GM23338 (cell line): ENCODE measurements around the gene MORN2. TPM values are rescaled to one million over a fixed set of nuclear protein-coding genes. Genes with fewer than 3 reads are reported as not detected.

Experiments
- ATAC-seq: fragments of 200-7000 bp; cut with Tn5 transposase; 3 replicates; pipeline ENCODE4 v1.9.1; 2020
- DNase-seq: peaks from one replicate; pipeline ENCODE4 v3.0.0-alpha.2; 2015; ENCODE audit warnings: low spot score
- H2AFZ ChIP-seq: fragments of 200-600 bp; sonication (generic); 2 replicates; pipeline ENCODE4 v1.8.0; 2016; ENCODE audit warnings: antibody characterized with exemption, mild to moderate bottlenecking, moderate library complexity
- H3F3A ChIP-seq: fragments of 200-600 bp; sonication (generic); replicated peaks from 2 replicates; pipeline ENCODE4 v1.8.0; 2017; ENCODE audit warnings: antibody characterized with exemption, mixed run types, low read depth
- H3K27ac ChIP-seq: fragments of 200-600 bp; sonication (generic); 2 replicates; pipeline ENCODE4 v1.6.1; 2016; ENCODE audit warnings: low read depth
- H3K27me3 ChIP-seq: fragments of 200-600 bp; sonication (generic); 2 replicates; pipeline ENCODE4 v1.8.0; 2016; ENCODE audit warnings: mild to moderate bottlenecking, mixed run types, moderate library complexity; ENCODE audit not compliant: insufficient read depth
- H3K36me3 ChIP-seq: fragments of 200-600 bp; sonication (generic); 2 replicates; pipeline ENCODE4 v1.8.0; 2016; ENCODE audit warnings: mild to moderate bottlenecking; ENCODE audit not compliant: insufficient read depth
- H3K4me1 ChIP-seq: fragments of 200-600 bp; sonication (generic); 2 replicates; pipeline ENCODE4 v1.8.0; 2016; ENCODE audit warnings: mild to moderate bottlenecking, moderate library complexity; ENCODE audit not compliant: insufficient read depth
- H3K4me2 ChIP-seq: fragments of 200-600 bp; sonication (generic); 2 replicates; pipeline ENCODE4 v1.7.1; 2017; ENCODE audit warnings: mixed run types
- H3K4me3 ChIP-seq: fragments of 200-600 bp; sonication (generic); 2 replicates; pipeline ENCODE4 v1.6.1; 2016; ENCODE audit warnings: mixed run types
- H3K79me2 ChIP-seq: fragments of 200-600 bp; sonication (generic); replicated peaks from 2 replicates; pipeline ENCODE4 v1.8.0; 2017; ENCODE audit warnings: mild to moderate bottlenecking; ENCODE audit not compliant: insufficient read depth
- H3K9me2 ChIP-seq: fragments of 200-600 bp; sonication (generic); 2 replicates; pipeline ENCODE4 v1.8.0; 2017; ENCODE audit not compliant: insufficient read depth
- H4K20me1 ChIP-seq: fragments of 200-600 bp; sonication (generic); replicated peaks from 2 replicates; pipeline ENCODE4 v1.8.0; 2017; ENCODE audit warnings: mild to moderate bottlenecking; ENCODE audit not compliant: insufficient read depth
- H3K27ac Mint-ChIP-seq: 2 replicates; pipeline ENCODE4 v1.8.0; 2020; ENCODE audit warnings: inconsistent platforms, mild to moderate bottlenecking, moderate library complexity, mixed read lengths
- H3K27me3 Mint-ChIP-seq: 3 replicates; pipeline ENCODE4 v1.8.0; 2022; ENCODE audit warnings: low read depth, mild to moderate bottlenecking, moderate library complexity, mixed read lengths, inconsistent platforms; ENCODE audit not compliant: insufficient read depth, poor library complexity
- H3K36me3 Mint-ChIP-seq: 3 replicates; pipeline ENCODE4 v1.8.0; 2021; ENCODE audit warnings: low read depth, mild to moderate bottlenecking, inconsistent platforms, moderate library complexity, mixed read lengths
- H3K4me1 Mint-ChIP-seq: 3 replicates; pipeline ENCODE4 v1.8.0; 2020; ENCODE audit warnings: mild to moderate bottlenecking, inconsistent platforms, mixed read lengths
- H3K4me3 Mint-ChIP-seq: 3 replicates; pipeline ENCODE4 v1.8.0; 2021; ENCODE audit warnings: moderate library complexity, mild to moderate bottlenecking, inconsistent platforms, mixed read lengths
- H3K9me3 Mint-ChIP-seq: 3 replicates; pipeline ENCODE4 v1.8.0; 2020; ENCODE audit warnings: moderate library complexity, mild to moderate bottlenecking, inconsistent platforms, mixed read lengths
- CREB1 ChIP-seq: fragments of 250-450 bp; sonication (Bioruptor Pico); IDR thresholded peaks from 2 replicates; pipeline ENCODE4 v1.5.0; 2020; ENCODE audit warnings: low read depth, mild to moderate bottlenecking, moderate library complexity
- EZH2 ChIP-seq: fragments of 200-600 bp; sonication (generic); IDR thresholded peaks from one replicate; pipeline ENCODE4 v1.8.0; 2017; ENCODE audit warnings: antibody characterized with exemption, mild to moderate bottlenecking, low read depth; ENCODE audit not compliant: unreplicated experiment
- EZH2phosphoT487 ChIP-seq: fragments of 200-600 bp; sonication (generic); IDR thresholded peaks from one replicate; pipeline ENCODE4 v1.8.1; 2018; ENCODE audit warnings: antibody characterized with exemption; ENCODE audit not compliant: unreplicated experiment
- JUNB ChIP-seq: IDR thresholded peaks from one replicate; pipeline ENCODE4 v1.6.1; 2016; ENCODE audit warnings: antibody characterized with exemption; ENCODE audit not compliant: unreplicated experiment
- NANOG ChIP-seq: IDR thresholded peaks from 2 replicates; pipeline ENCODE4 v1.6.1; 2016; ENCODE audit warnings: antibody characterized with exemption, borderline replicate concordance
- POLR2AphosphoS5 ChIP-seq: IDR thresholded peaks from 2 replicates; pipeline ENCODE4 v1.6.1; 2016; ENCODE audit warnings: antibody characterized with exemption, low read depth
- STAT1 ChIP-seq: IDR thresholded peaks from one replicate; pipeline ENCODE4 v1.6.1; 2016; ENCODE audit warnings: antibody characterized with exemption; ENCODE audit not compliant: unreplicated experiment
- polyA plus RNA-seq: library from polyadenylated mRNA; unstranded; fragments of >200 nt; fragmentation: Nextera tagmentation; extraction: Ambion mirVana; gene quantifications from 2 replicates; pipeline ENCODE4 v1.2.1, GENCODE V29; 2016
- total RNA-seq: library from RNA; depleted of rRNA; stranded (reverse); fragments of >200 nt; shearing (Covaris generic); gene quantifications from 2 replicates; pipeline ENCODE4 v1.2.3, GENCODE V29; 2014
- TF ChIP-seq, protein P1 (sequence below): fragments of 250-450 bp; sonication (Bioruptor Pico); IDR thresholded peaks from 2 replicates; pipeline ENCODE4 v1.5.0; 2020; ENCODE audit warnings: mild to moderate bottlenecking, moderate library complexity
- TF ChIP-seq, protein P2 (sequence below): IDR thresholded peaks from 2 replicates; pipeline ENCODE4 v1.6.1; 2016; ENCODE audit warnings: antibody characterized with exemption

MORN2 gene
- total and polyA plus RNA-seq, 2 experiments from 2014 or later, result 7.6 to 45.2 TPM

DNA sequence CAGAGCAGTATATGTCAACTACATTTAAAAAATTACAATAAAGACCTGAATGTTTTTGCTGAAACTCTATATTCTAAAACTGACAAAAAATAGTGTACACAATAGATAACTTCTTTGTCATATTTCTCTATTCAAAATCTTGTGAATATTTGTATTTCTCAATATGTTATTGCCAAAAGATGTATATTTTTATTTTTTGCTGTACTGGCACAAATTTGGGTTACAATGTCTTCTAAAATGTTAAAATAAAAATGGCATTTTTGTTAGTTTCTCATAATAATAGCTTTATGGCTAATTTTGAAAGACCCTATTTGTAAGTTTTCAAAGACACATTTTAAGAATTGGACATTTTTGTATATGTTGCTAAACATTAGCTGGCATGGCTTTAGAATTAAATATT is 13.3 kb downstream of the MORN2 start:
- H3K4me1 ChIP-seq, result peaks cover 5% of the 10 kb centered on the region; the same call in 1 of the 2 replicates
- no peak for ATAC-seq
- no peaks in the 10 kb centered on the region for H3K27me3 ChIP-seq
- no peaks in the 10 kb centered on the region for H3F3A ChIP-seq
- H3K27me3 Mint-ChIP-seq, result peaks cover 3% of the 10 kb centered on the region
- no peak for DNase-seq
- no peaks in the 10 kb centered on the region for H3K36me3 ChIP-seq
- peaks cover 6% of the 10 kb centered on the region; the same call in 1 of the 3 replicates for H3K4me1 Mint-ChIP-seq
- H3K27ac ChIP-seq, result no peak overlapping the region
- H3K79me2 ChIP-seq, result no peaks in the 10 kb centered on the region
- H3K4me3 Mint-ChIP-seq, result no peak overlapping the region
- H3K9me2 ChIP-seq, result no peaks in the 10 kb centered on the region
- no peak overlapping the region for H3K4me3 ChIP-seq
- H2AFZ ChIP-seq, result no peak overlapping the region
- H4K20me1 ChIP-seq, result no peaks in the 10 kb centered on the region
- no peak overlapping the region for H3K4me2 ChIP-seq
- H3K36me3 Mint-ChIP-seq, result no peaks in the 10 kb centered on the region
- H3K9me3 Mint-ChIP-seq, result no peaks in the 10 kb centered on the region
- no peak overlapping the region for H3K27ac Mint-ChIP-seq
- no peak for TF ChIP-seq EZH2phosphoT487
- no peak for TF ChIP-seq EZH2
- no peak for TF ChIP-seq CREB1 (CRISPR knock-in tag)
- TF ChIP-seq, protein P1, sequence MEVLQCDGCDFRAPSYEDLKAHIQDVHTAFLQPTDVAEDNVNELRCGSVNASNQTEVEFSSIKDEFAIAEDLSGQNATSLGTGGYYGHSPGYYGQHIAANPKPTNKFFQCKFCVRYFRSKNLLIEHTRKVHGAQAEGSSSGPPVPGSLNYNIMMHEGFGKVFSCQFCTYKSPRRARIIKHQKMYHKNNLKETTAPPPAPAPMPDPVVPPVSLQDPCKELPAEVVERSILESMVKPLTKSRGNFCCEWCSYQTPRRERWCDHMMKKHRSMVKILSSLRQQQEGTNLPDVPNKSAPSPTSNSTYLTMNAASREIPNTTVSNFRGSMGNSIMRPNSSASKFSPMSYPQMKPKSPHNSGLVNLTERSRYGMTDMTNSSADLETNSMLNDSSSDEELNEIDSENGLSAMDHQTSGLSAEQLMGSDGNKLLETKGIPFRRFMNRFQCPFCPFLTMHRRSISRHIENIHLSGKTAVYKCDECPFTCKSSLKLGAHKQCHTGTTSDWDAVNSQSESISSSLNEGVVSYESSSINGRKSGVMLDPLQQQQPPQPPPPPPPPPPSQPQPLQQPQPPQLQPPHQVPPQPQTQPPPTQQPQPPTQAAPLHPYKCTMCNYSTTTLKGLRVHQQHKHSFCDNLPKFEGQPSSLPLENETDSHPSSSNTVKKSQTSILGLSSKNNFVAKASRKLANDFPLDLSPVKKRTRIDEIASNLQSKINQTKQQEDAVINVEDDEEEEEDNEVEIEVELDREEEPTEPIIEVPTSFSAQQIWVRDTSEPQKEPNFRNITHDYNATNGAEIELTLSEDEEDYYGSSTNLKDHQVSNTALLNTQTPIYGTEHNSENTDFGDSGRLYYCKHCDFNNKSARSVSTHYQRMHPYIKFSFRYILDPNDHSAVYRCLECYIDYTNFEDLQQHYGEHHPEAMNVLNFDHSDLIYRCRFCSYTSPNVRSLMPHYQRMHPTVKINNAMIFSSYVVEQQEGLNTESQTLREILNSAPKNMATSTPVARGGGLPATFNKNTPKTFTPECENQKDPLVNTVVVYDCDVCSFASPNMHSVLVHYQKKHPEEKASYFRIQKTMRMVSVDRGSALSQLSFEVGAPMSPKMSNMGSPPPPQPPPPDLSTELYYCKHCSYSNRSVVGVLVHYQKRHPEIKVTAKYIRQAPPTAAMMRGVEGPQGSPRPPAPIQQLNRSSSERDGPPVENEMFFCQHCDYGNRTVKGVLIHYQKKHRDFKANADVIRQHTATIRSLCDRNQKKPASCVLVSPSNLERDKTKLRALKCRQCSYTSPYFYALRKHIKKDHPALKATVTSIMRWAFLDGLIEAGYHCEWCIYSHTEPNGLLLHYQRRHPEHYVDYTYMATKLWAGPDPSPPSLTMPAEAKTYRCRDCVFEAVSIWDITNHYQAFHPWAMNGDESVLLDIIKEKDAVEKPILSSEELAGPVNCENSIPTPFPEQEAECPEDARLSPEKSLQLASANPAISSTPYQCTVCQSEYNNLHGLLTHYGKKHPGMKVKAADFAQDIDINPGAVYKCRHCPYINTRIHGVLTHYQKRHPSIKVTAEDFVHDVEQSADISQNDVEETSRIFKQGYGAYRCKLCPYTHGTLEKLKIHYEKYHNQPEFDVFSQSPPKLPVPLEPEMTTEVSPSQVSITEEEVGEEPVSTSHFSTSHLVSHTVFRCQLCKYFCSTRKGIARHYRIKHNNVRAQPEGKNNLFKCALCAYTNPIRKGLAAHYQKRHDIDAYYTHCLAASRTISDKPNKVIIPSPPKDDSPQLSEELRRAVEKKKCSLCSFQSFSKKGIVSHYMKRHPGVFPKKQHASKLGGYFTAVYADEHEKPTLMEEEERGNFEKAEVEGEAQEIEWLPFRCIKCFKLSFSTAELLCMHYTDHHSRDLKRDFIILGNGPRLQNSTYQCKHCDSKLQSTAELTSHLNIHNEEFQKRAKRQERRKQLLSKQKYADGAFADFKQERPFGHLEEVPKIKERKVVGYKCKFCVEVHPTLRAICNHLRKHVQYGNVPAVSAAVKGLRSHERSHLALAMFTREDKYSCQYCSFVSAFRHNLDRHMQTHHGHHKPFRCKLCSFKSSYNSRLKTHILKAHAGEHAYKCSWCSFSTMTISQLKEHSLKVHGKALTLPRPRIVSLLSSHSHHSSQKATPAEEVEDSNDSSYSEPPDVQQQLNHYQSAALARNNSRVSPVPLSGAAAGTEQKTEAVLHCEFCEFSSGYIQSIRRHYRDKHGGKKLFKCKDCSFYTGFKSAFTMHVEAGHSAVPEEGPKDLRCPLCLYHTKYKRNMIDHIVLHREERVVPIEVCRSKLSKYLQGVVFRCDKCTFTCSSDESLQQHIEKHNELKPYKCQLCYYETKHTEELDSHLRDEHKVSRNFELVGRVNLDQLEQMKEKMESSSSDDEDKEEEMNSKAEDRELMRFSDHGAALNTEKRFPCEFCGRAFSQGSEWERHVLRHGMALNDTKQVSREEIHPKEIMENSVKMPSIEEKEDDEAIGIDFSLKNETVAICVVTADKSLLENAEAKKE, result no peak
- no peak for TF ChIP-seq POLR2AphosphoS5
- TF ChIP-seq NANOG, result no peak

DNA sequence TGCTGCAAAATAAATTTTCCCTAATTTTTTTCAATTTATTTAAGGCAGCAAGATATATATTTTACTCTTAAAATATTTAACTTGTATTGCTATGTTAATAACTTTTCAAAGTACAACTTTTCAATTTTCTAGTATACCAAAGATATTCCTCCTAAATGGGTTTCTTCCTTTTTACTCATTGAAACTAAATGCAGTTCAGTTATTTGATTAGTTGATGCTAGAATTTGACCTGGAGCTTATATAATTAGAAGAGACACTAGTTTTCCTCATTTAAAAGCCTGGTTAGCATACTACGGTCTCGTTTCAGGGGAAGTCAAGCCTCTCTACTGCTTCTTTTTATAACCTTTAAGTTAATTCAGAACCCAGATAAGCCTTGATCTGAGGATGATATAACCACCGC is 13.8 kb downstream of the MORN2 start, which contains the start of gene ARHGEF33:
ARHGEF33 (plus strand) TSS at position 301 of the 400 bp plus-strand sequence. CDS start 29,573 bp downstream, outside the sequence.
- Histone ChIP-seq H3K36me3 (no peaks in the 10 kb centered on the region), H3K79me2 (no peaks in the 10 kb centered on the region), H3K4me3 (no peak within 1 kb of the TSS), H3K27ac (no peak within 1 kb of the TSS), H3K4me2 (no peak within 1 kb of the TSS), H3K4me1 (peaks cover 5% of the 10 kb centered on the region; the same call in 1 of the 2 replicates), H4K20me1 (no peaks in the 10 kb centered on the region), H3K9me2 (no peaks in the 10 kb centered on the region), H3K27me3 (no peaks in the 10 kb centered on the region), H2AFZ (no peak within 1 kb of the TSS), H3F3A (no peaks in the 10 kb centered on the region)
- Mint-ChIP-seq H3K27me3 (peaks cover 3% of the 10 kb centered on the region), H3K27ac (no peak within 1 kb of the TSS), H3K36me3 (no peaks in the 10 kb centered on the region), H3K4me1 (peaks cover 6% of the 10 kb centered on the region; the same call in 1 of the 3 replicates), H3K4me3 (no peak within 1 kb of the TSS), H3K9me3 (no peaks in the 10 kb centered on the region)
- ATAC-seq, result no peak
- DNase-seq, result no peak
- TF ChIP-seq JUNB (no peak), EZH2phosphoT487 (no peak), STAT1 (no peak), CREB1 (CRISPR knock-in tag) (no peak)
- TF ChIP-seq, protein P2, sequence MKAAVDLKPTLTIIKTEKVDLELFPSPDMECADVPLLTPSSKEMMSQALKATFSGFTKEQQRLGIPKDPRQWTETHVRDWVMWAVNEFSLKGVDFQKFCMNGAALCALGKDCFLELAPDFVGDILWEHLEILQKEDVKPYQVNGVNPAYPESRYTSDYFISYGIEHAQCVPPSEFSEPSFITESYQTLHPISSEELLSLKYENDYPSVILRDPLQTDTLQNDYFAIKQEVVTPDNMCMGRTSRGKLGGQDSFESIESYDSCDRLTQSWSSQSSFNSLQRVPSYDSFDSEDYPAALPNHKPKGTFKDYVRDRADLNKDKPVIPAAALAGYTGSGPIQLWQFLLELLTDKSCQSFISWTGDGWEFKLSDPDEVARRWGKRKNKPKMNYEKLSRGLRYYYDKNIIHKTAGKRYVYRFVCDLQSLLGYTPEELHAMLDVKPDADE, result no peak
